HepG2 (cell line): ENCODE measurements around the gene STK32C. TPM values are rescaled to one million over a fixed set of nuclear protein-coding genes. Genes with fewer than 3 reads are reported as not detected.
A peak's percentile ranks its signal among the peaks of the same experiment; 100 is the strongest.

Experiments
- AKAP8 ChIP-seq: sonication (generic); formaldehyde crosslinking; IDR thresholded peaks from 2 replicates; pipeline ENCODE4 v1.5.1; 2020; ENCODE audit warnings: mild to moderate bottlenecking, missing genetic modification reagents
- E2F1 ChIP-seq: sonication (generic); formaldehyde crosslinking; IDR thresholded peaks from 2 replicates; pipeline ENCODE4 v1.5.0; 2020; ENCODE audit warnings: missing genetic modification reagents
- FOSL1 ChIP-seq: sonication (generic); formaldehyde crosslinking; IDR thresholded peaks from 2 replicates; pipeline ENCODE4 v1.9.0; 2021; ENCODE audit warnings: missing genetic modification reagents, borderline replicate concordance
- GATA4 ChIP-seq: sonication (generic); IDR thresholded peaks from 2 replicates; pipeline ENCODE4 v1.6.1; 2016; ENCODE audit warnings: antibody characterized with exemption, low read depth, borderline replicate concordance
- MAF1 ChIP-seq: sonication (generic); formaldehyde crosslinking; IDR thresholded peaks from 2 replicates; pipeline ENCODE4 v1.5.0; 2020; ENCODE audit warnings: missing genetic modification reagents, borderline replicate concordance
- NCOA1 ChIP-seq: sonication (generic); formaldehyde crosslinking; IDR thresholded peaks from 2 replicates; pipeline ENCODE4 v1.9.0; 2021; ENCODE audit warnings: missing genetic modification reagents
- NCOA2 ChIP-seq: sonication (generic); formaldehyde crosslinking; IDR thresholded peaks from 2 replicates; pipeline ENCODE4 v1.8.0; 2022; ENCODE audit warnings: inconsistent platforms
- NR2F1 ChIP-seq, 2 experiments: fragments of 450-650 bp in 1 of 2; formaldehyde crosslinking in 1 of 2; IDR thresholded peaks; 2 replicates each; pipeline versions ENCODE4 v1.5.0 to v1.6.1; 2016 to 2020; ENCODE audit warnings: mild to moderate bottlenecking in 1 of 2, missing compliant biosample characterization in 1 of 2, missing genetic modification reagents in 1 of 2, moderate library complexity in 1 of 2
- NR3C1 ChIP-seq: sonication (generic); formaldehyde crosslinking; IDR thresholded peaks from 2 replicates; pipeline ENCODE4 v1.4.0; 2020; ENCODE audit warnings: missing genetic modification reagents
- PRMT3 ChIP-seq: sonication (generic); formaldehyde crosslinking; IDR thresholded peaks from 2 replicates; pipeline ENCODE4 v1.8.1; 2022; ENCODE audit warnings: low read depth, mild to moderate bottlenecking, moderate library complexity, missing genetic modification reagents, borderline replicate concordance
- REPIN1 ChIP-seq: sonication (generic); formaldehyde crosslinking; IDR thresholded peaks from 2 replicates; pipeline ENCODE4 v1.8.0; 2022; ENCODE audit warnings: missing genetic modification reagents, low read depth, mild to moderate bottlenecking, borderline replicate concordance
- SOX5 ChIP-seq: IDR thresholded peaks from 2 replicates; pipeline ENCODE4 v1.6.1; 2016; ENCODE audit warnings: borderline replicate concordance
- ZBTB26 ChIP-seq: IDR thresholded peaks from 2 replicates; pipeline ENCODE4 v1.6.1; 2016; ENCODE audit warnings: missing compliant biosample characterization, missing genetic modification reagents, borderline replicate concordance
- ZNF3 ChIP-seq: IDR thresholded peaks from 2 replicates; pipeline ENCODE4 v1.7.0; 2017; ENCODE audit warnings: inconsistent platforms
- ZNF672 ChIP-seq: sonication (generic); formaldehyde crosslinking; IDR thresholded peaks from 2 replicates; pipeline ENCODE4 v1.8.1; 2022; ENCODE audit warnings: missing genetic modification reagents
- ZNF776 ChIP-seq: sonication (generic); formaldehyde crosslinking; IDR thresholded peaks from 2 replicates; pipeline ENCODE4 v1.4.0; 2020; ENCODE audit warnings: mild to moderate bottlenecking, missing genetic modification reagents
- ZNF781 ChIP-seq: sonication (generic); formaldehyde crosslinking; IDR thresholded peaks from 2 replicates; pipeline ENCODE4 v1.5.1; 2020; ENCODE audit warnings: borderline replicate concordance, mild to moderate bottlenecking, missing genetic modification reagents; ENCODE audit errors: not compliant biosample characterization
- polyA plus RNA-seq, 8 experiments: library from polyadenylated mRNA; depleted of rRNA in 3 of 8; stranded (reverse) in 7 of 8; unstranded in 1 of 8; fragments of >200 nt; fragmentation: Illumina TruSeq in 4 of 8; extraction: Trizol in 4 of 8; gene quantifications; 2 replicates each; pipeline versions ENCODE4 v1.2.1 to v1.2.3, GENCODE V29; 2011 to 2016; ENCODE audit warnings: low read depth in 4 of 8, missing spikeins in 1 of 8, mixed read lengths in 1 of 8; ENCODE audit not compliant: insufficient read depth in 1 of 8
- total RNA-seq, 5 experiments: library from RNA; depleted of rRNA; stranded (reverse); fragments of >200 nt; fragmentation: Illumina TruSeq; extraction: Trizol; gene quantifications; 2 replicates each; pipeline ENCODE4 v1.2.3, GENCODE V29; 2016; ENCODE audit warnings: low read depth in 1 of 5
- TF ChIP-seq, protein P1 (sequence below): sonication (generic); formaldehyde crosslinking; IDR thresholded peaks from 2 replicates; pipeline ENCODE4 v1.4.0; 2020; ENCODE audit warnings: missing genetic modification reagents, low read depth, mild to moderate bottlenecking, borderline replicate concordance
- TF ChIP-seq, protein P2 (sequence below): sonication (generic); formaldehyde crosslinking; conservative IDR thresholded peaks from 2 replicates; pipeline ENCODE4 v1.4.0; 2020; ENCODE audit warnings: missing genetic modification reagents
- TF ChIP-seq, protein P3 (sequence below): sonication (generic); formaldehyde crosslinking; IDR thresholded peaks from 2 replicates; pipeline ENCODE4 v1.4.0; 2020; ENCODE audit warnings: missing genetic modification reagents; ENCODE audit errors: not compliant biosample characterization

Gene STK32C
- total and polyA plus RNA-seq, 2 of the 13 experiments (the other 11 are each of a cell fraction or from before 2014, with no cell fraction given): 10.9 to 19.4 TPM

DNA sequence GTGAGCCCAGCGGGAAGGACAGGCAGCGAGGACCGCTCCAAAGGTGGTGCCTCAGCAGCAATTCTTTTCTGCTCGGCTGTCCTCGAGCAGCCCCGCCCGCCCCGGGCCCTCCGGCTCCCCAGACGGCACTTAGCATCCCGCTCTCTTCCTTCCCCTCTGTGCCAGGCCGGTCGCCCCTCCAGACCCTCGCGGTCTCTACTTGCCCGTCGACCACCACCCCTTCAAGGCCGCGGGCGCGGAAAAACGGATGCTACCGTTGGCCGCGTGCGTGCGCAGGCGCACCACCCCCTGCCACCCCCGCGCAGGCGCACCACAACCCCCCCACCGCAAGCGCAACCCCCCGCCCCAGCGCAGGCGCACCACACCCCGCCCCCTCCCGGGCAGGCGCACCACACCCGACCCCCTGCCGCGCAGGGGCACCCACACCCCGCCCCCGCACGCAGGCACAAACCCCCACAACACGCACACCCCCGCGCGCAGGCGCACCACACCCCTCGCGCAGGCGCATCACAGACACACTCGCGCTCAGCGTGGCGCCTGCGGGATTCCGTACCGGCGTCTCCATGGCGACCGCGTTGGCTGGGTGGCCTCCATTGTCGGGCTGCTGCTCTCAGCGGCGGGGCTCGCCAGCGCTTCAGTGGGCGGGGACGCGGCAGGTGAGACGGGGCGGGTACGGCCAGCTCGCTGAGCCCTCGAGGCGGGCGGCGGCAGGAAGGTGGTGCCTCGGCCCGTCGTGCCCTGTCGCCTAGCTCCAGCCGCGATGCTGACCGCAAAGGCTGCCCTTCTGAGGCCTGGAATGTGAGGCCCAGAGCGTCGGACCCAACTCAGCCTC is 24.1 kb upstream of the STK32C start, which contains the start of gene LRRC27 (continued):
- no peak for TF ChIP-seq NCOA2
- peak; percentile 66 for TF ChIP-seq MAF1 (CRISPR knock-in tag)
- TF ChIP-seq E2F1: no peak
- no peak for TF ChIP-seq NR2F1 (CRISPR knock-in tag; IDR thresholded peaks at IDR 0.05)
- peak; percentile 25; the same call in 1 of the 2 replicates for TF ChIP-seq ZBTB26 (CRISPR knock-in tag)
- no peak for TF ChIP-seq SOX5 (CRISPR knock-in tag)
- no peak for TF ChIP-seq ZNF781 (CRISPR knock-in tag)
- TF ChIP-seq, protein P1, sequence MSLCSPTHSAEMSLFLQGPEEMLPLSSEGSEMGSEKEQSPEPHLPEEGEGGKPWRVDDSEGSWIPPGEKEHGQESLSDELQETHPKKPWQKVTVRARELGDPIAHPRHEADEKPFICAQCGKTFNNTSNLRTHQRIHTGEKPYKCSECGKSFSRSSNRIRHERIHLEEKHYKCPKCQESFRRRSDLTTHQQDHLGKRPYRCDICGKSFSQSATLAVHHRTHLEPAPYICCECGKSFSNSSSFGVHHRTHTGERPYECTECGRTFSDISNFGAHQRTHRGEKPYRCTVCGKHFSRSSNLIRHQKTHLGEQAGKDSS: no peak; the same call in 1 of the 2 replicates
- TF ChIP-seq, protein P2, sequence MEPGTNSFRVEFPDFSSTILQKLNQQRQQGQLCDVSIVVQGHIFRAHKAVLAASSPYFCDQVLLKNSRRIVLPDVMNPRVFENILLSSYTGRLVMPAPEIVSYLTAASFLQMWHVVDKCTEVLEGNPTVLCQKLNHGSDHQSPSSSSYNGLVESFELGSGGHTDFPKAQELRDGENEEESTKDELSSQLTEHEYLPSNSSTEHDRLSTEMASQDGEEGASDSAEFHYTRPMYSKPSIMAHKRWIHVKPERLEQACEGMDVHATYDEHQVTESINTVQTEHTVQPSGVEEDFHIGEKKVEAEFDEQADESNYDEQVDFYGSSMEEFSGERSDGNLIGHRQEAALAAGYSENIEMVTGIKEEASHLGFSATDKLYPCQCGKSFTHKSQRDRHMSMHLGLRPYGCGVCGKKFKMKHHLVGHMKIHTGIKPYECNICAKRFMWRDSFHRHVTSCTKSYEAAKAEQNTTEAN (CRISPR knock-in tag): no peak
- 0 out of 2 replicates have a peak, but pooled peaks have one; percentile 20 for TF ChIP-seq GATA4
- no peak for TF ChIP-seq PRMT3
- TF ChIP-seq NR3C1 (CRISPR knock-in tag): no peak
- no peak for TF ChIP-seq AKAP8
- no peak; the same call in 1 of the 2 replicates for TF ChIP-seq REPIN1 (CRISPR knock-in tag)
- no peak for TF ChIP-seq ZNF672 (CRISPR knock-in tag)
- no peak for TF ChIP-seq ZNF3 (CRISPR knock-in tag)
- TF ChIP-seq NCOA1 (CRISPR knock-in tag): no peak
- TF ChIP-seq FOSL1 (CRISPR knock-in tag): no peak
- TF ChIP-seq ZNF776 (CRISPR knock-in tag): peak; percentile 52; the same call in 1 of the 2 replicates
- TF ChIP-seq, protein P3, sequence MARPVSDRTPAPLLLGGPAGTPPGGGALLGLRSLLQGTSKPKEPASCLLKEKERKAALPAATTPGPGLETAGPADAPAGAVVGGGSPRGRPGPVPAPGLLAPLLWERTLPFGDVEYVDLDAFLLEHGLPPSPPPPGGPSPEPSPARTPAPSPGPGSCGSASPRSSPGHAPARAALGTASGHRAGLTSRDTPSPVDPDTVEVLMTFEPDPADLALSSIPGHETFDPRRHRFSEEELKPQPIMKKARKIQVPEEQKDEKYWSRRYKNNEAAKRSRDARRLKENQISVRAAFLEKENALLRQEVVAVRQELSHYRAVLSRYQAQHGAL: no peak
